Large intestine (tissue), 3 donors: Measurements from ENCODE around the gene CCR5AS.
"Not testable (repeated sequence)": the region's sequence is repeated elsewhere in the genome, so short reads cannot be mapped to it uniquely, and the experiment has no call there.

Experiments
- DNase-seq, 2 donors: peaks; one replicate each; pipeline versions ENCODE4 v3.0.0 to v3.0.0-alpha.2; 2013
- H3K27ac ChIP-seq: one replicate; pipeline ENCODE4 v1.5.1; 2013; ENCODE audit warnings: low read length
- H3K27me3 ChIP-seq: 2 replicates; pipeline ENCODE4 v1.6.1; 2013; ENCODE audit warnings: low read length; ENCODE audit not compliant: control insufficient read depth, insufficient read depth
- H3K36me3 ChIP-seq: 2 replicates; pipeline ENCODE4 v1.6.1; 2013; ENCODE audit warnings: low read length; ENCODE audit not compliant: control insufficient read depth, insufficient read depth
- H3K4me1 ChIP-seq: one replicate; pipeline ENCODE4 v1.6.1; 2013; ENCODE audit warnings: low read length; ENCODE audit not compliant: control insufficient read depth, insufficient read depth
- H3K4me3 ChIP-seq: one replicate; pipeline ENCODE4 v1.5.1; 2013; ENCODE audit warnings: low read length
- H3K9me3 ChIP-seq: one replicate; pipeline ENCODE4 v1.6.1; 2013; ENCODE audit warnings: mild to moderate bottlenecking, low read depth, low read length, moderate library complexity; ENCODE audit not compliant: control insufficient read depth
- WGBS: methylation state at CpG from one replicate; pipeline ENCODE4 v1.1.5; 2013; ENCODE audit warnings: low lambda C conversion rate; ENCODE audit not compliant: insufficient coverage; 5-methylcytosine and 5-hydroxymethylcytosine counted together

CCR5AS gene

GRCh38 chr3:46427916-46428833 is 21.3 kb upstream of the CCR5AS start:
- Histone ChIP-seq H3K9me3 (no peaks in the 10 kb centered on the region), H3K27ac (peak overlapping the region; percentile 91), H3K36me3 (no peaks in the 10 kb centered on the region), H3K4me1 (peaks cover 29% of the 10 kb centered on the region), H3K27me3 (no peaks in the 10 kb centered on the region), H3K4me3 (no peak overlapping the region)
- WGBS: 60% methylated on average over 4 of the region's 10 CpGs
- peak; percentile 57 to 80 for DNase-seq

- Histone ChIP-seq H3K27ac (peak overlapping the region; percentile 91), H3K4me1 (peaks cover 29% of the 10 kb centered on the region)
- H3K9me3 ChIP-seq, H3K4me3 ChIP-seq, DNase-seq, H3K27me3 ChIP-seq, H3K36me3 ChIP-seq: not testable (repeated sequence)
- no CpG with 5 or more reads among the region's 8 CpGs for WGBS
These were observed 20.5 kb upstream of the CCR5AS start for GRCh38 chr3:46427404-46427803.

GRCh38 chr3:46426476-46426875 is 19.6 kb upstream of the CCR5AS start:
- peaks cover 29% of the 10 kb centered on the region for H3K4me1 ChIP-seq
- not testable (repeated sequence) for H3K27me3 ChIP-seq, H3K27ac ChIP-seq, H3K36me3 ChIP-seq, DNase-seq, H3K4me3 ChIP-seq, H3K9me3 ChIP-seq
- no CpG with 5 or more reads among the region's 4 CpGs for WGBS

- WGBS: 100% methylated on average over 1 of the region's 5 CpGs
- Histone ChIP-seq H3K4me3 (no peak overlapping the region), H3K27me3 (no peaks in the 10 kb centered on the region), H3K4me1 (peaks cover 17% of the 10 kb centered on the region), H3K36me3 (no peaks in the 10 kb centered on the region), H3K9me3 (no peaks in the 10 kb centered on the region), H3K27ac (no peak overlapping the region)
- no peak for DNase-seq
These were observed 16.7 kb upstream of the CCR5AS start for GRCh38 chr3:46423588-46423987.

GRCh38 chr3:46422617-46423016 is 15.8 kb upstream of the CCR5AS start:
- H3K9me3 ChIP-seq: no peaks in the 10 kb centered on the region
- no peaks in the 10 kb centered on the region for H3K27me3 ChIP-seq
- H3K36me3 ChIP-seq: no peaks in the 10 kb centered on the region
- peaks cover 7% of the 10 kb centered on the region for H3K4me1 ChIP-seq
- H3K27ac ChIP-seq: no peak overlapping the region
- no CpG with 5 or more reads among the region's 6 CpGs for WGBS
- peak in 1 of 2 donors; percentile 45 for DNase-seq
- no peak overlapping the region for H3K4me3 ChIP-seq

- H3K4me3 ChIP-seq: no peak overlapping the region
- no peak overlapping the region for H3K27ac ChIP-seq
- no peak for DNase-seq
- WGBS: no CpG with 5 or more reads among the region's 2 CpGs
- no peaks in the 10 kb centered on the region for H3K36me3 ChIP-seq
- no peaks in the 10 kb centered on the region for H3K9me3 ChIP-seq
- peaks cover 13% of the 10 kb centered on the region for H3K4me1 ChIP-seq
- H3K27me3 ChIP-seq: no peaks in the 10 kb centered on the region
These were observed 14.1 kb upstream of the CCR5AS start for GRCh38 chr3:46420931-46421330.

- Histone ChIP-seq H3K27ac (no peak overlapping the region), H3K4me1 (peaks cover 21% of the 10 kb centered on the region), H3K9me3 (no peaks in the 10 kb centered on the region), H3K27me3 (no peaks in the 10 kb centered on the region), H3K4me3 (no peak overlapping the region), H3K36me3 (no peaks in the 10 kb centered on the region)
- DNase-seq: no peak
- WGBS: no CpG with 5 or more reads among the region's 4 CpGs
These were observed 12.9 kb upstream of the CCR5AS start for GRCh38 chr3:46419816-46420215.

- Histone ChIP-seq H3K27me3 (no peaks in the 10 kb centered on the region), H3K9me3 (no peaks in the 10 kb centered on the region), H3K27ac (no peak overlapping the region), H3K4me1 (peaks cover 21% of the 10 kb centered on the region), H3K4me3 (no peak overlapping the region), H3K36me3 (no peaks in the 10 kb centered on the region)
- WGBS: no CpG with 5 or more reads among the region's 9 CpGs
- no peak for DNase-seq
These were observed 11.2 kb upstream of the CCR5AS start for GRCh38 chr3:46417841-46418611.

- Histone ChIP-seq H3K27me3 (no peaks in the 10 kb centered on the region), H3K9me3 (no peaks in the 10 kb centered on the region), H3K4me3 (no peak overlapping the region), H3K36me3 (no peaks in the 10 kb centered on the region), H3K27ac (peak overlapping the region; percentile 33), H3K4me1 (peaks cover 21% of the 10 kb centered on the region)
- no CpG with 5 or more reads among the region's 7 CpGs for WGBS
- DNase-seq: no peak
These were observed 10.1 kb upstream of the CCR5AS start for GRCh38 chr3:46416811-46417510.

GRCh38 chr3:46416125-46416810 is 9.4 kb upstream of the CCR5AS start:
- DNase-seq: peak in 1 of 2 donors; percentile 76
- Histone ChIP-seq H3K4me3 (no peak overlapping the region), H3K9me3 (no peaks in the 10 kb centered on the region), H3K27ac (peak overlapping the region; percentile 33), H3K36me3 (no peaks in the 10 kb centered on the region), H3K27me3 (no peaks in the 10 kb centered on the region), H3K4me1 (peaks cover 21% of the 10 kb centered on the region)
- WGBS: 0% methylated on average over 2 of the region's 10 CpGs
